GM12864 (cell line): ENCODE data around the gene BMP6.

Experiments used
- DNase-seq: peaks from one replicate; pipeline ENCODE4 v3.0.0-alpha.2; 2011; ENCODE audit warnings: low read depth
- H3K4me3 ChIP-seq: 2 replicates; pipeline ENCODE4 v1.5.1; 2011; ENCODE audit warnings: mild to moderate bottlenecking, low read depth, low read length, control low read depth
- TF ChIP-seq, protein P1 (sequence below): IDR thresholded peaks from 2 replicates; pipeline ENCODE4 v1.5.1; 2011; ENCODE audit warnings: low read depth, mild to moderate bottlenecking, moderate library complexity, low read length, control low read depth, inconsistent platforms; ENCODE audit errors: missing control alignments

Gene BMP6

DNA sequence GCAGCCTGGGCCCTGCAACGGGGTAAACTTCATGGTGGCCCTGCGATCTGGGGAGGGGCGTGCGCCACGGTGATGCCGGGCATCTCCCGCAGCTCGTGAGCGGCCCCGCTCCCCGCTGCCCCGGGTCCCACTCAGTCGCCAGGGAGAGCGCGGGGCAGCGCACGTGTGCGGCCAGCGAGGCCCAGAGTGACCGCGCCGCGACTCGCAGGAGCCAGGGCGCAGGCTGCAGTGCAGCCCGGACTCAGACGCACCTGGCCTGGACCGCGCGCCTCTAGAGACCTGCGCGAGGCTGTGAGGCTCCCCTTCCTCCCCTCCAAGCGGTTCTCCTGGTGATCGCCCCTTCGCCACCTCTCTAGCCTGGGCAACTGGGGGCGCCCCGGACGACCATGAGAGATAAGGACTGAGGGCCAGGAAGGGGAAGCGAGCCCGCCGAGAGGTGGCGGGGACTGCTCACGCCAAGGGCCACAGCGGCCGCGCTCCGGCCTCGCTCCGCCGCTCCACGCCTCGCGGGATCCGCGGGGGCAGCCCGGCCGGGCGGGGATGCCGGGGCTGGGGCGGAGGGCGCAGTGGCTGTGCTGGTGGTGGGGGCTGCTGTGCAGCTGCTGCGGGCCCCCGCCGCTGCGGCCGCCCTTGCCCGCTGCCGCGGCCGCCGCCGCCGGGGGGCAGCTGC lies 652 bp downstream of the BMP6 start:
- H3K4me3 ChIP-seq: peak overlapping the region; percentile 66
- DNase-seq: no peak
- TF ChIP-seq, protein P1, sequence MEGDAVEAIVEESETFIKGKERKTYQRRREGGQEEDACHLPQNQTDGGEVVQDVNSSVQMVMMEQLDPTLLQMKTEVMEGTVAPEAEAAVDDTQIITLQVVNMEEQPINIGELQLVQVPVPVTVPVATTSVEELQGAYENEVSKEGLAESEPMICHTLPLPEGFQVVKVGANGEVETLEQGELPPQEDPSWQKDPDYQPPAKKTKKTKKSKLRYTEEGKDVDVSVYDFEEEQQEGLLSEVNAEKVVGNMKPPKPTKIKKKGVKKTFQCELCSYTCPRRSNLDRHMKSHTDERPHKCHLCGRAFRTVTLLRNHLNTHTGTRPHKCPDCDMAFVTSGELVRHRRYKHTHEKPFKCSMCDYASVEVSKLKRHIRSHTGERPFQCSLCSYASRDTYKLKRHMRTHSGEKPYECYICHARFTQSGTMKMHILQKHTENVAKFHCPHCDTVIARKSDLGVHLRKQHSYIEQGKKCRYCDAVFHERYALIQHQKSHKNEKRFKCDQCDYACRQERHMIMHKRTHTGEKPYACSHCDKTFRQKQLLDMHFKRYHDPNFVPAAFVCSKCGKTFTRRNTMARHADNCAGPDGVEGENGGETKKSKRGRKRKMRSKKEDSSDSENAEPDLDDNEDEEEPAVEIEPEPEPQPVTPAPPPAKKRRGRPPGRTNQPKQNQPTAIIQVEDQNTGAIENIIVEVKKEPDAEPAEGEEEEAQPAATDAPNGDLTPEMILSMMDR: no peak

DNA sequence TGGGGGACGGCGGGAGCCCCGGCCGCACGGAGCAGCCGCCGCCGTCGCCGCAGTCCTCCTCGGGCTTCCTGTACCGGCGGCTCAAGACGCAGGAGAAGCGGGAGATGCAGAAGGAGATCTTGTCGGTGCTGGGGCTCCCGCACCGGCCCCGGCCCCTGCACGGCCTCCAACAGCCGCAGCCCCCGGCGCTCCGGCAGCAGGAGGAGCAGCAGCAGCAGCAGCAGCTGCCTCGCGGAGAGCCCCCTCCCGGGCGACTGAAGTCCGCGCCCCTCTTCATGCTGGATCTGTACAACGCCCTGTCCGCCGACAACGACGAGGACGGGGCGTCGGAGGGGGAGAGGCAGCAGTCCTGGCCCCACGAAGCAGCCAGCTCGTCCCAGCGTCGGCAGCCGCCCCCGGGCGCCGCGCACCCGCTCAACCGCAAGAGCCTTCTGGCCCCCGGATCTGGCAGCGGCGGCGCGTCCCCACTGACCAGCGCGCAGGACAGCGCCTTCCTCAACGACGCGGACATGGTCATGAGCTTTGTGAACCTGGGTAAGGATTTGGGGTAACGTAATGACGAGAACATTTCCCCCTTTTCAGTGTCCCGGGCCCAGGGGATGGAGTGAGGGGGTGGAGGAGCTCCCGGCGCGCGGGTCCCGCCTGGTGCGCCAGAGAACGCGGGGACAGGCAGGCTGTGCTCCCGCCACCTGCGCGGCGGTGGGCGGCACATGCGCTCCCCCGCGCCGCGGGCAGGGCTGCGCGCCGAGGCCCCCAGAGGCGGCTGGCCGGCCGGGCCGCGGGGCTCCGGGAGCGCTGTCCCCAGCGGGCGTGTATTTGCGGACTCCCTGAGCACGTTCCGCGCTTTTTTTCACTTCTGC lies 1.4 kb downstream of the BMP6 start:
- DNase-seq: no peak
- TF ChIP-seq, protein P1: no peak
- peak overlapping the region; percentile 66 for H3K4me3 ChIP-seq

DNA sequence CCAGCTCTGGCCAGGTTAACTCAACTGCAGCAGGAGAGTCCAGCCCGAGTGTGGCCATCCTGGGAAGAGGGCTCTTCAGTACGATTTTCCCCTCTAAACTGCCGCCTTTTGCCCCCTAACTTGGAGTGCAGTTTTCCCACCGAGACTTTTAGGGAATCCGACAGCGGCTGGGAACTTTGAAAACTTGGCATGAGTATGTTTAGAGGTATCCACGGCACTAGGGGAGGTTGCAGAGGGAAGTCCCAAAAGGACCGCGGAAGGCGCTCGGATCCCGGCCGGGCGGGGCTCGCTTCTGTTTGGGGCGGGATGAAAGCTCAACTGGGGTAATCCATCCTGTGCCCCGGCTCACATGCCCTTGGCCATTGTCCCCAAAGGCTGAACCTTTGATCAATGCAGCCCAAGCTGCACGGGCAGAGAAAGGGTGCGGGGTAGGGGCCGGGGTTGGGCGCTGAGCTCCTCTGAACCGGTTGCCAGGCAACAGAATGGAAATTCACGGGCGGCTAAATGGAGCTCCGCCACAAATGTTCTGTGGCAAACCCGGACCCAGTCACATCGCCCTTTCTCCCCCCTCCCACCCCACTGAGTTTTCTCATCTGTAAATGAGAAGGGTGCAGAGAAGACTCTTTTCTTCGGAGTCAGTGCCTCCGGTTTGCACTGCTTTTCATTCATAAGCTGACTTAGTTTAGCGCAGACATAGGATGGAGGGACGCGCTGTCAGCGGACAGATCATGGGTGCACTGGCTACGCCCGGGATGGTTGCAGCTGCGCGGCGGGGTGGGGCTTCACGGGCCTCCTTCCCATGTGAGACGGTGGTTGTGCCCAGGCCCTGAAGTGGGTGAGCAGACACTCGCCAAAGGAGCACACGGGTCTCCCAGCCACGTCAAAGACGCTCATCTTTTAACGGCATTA lies 2.3 kb downstream of the BMP6 start:
- H3K4me3 ChIP-seq: peak overlapping the region; percentile 66
- no peak for DNase-seq
- TF ChIP-seq, protein P1: no peak

DNA sequence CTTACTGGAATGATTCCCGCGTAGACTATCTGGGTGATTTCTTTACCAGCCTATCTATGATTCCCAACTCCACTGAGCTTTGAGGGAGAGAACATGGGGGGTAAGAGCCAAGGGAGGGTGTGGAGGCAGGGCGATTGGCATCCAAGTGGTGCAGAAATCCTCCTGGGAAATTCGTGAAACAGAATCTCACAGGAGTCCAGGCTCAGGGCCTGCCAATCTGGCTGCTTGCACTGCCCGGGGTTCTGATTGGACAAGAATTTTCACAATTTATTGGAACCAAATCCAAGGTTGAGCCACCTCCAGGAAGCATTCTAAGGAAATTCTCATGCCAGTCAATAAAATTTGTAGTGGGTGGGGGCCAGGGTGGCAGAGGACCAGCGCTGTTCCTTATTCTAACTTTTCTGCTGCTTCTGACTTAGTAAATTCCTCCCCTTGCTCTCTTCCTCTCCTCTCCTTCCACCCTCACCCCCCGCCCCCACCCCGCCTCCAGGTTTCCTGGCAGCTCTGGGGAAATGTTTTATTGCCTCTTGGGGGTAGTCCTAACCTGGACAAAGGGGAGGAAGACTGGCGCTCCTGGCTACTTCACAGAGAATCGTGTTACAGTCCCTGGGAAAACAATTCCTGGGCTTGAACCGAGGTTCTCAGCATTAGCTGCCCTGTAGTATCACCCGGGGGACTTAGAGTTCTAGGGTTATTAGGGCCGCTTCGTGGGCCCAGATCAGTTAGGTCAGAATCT lies 3.1 kb downstream of the BMP6 start:
- TF ChIP-seq, protein P1: no peak
- no peak for DNase-seq
- no peak overlapping the region for H3K4me3 ChIP-seq

DNA sequence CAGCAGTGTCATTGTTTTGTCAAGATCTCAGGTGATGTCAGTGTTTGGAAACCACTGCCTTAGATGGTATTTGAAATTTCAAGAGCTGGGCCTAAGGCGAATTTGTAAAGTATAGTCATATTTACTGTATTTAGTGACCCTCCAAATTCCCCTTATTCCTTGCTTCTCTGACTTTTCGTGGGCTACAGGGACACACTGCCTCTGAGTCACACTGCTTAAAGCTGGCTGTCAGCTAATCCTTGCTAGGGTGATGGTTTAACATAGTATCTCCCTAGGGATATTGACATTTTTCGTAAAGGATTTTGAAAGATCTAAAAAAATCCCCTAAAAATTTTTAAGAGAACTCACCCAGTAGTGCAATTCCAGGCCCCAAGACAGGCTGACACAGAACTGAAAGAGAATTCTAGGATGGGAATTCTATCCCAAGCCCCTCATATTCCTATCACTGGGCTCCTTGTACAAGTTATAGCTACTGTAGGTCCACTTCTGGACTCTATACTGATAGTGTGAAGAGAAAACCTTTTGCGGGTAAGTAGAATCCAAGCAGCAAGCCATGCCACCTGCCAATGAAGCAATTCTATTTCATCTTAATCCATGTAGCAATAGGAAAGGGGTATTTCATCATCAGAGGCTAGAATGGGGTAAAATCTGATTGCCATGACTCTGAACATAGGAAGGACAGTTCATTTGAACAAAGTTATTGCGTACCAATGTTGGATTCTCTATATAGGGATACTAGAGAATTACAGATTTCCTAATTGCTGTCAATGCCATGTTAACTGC lies 4.3 kb downstream of the BMP6 start:
- no peak overlapping the region for H3K4me3 ChIP-seq
- TF ChIP-seq, protein P1: no peak
- DNase-seq: no peak

DNA sequence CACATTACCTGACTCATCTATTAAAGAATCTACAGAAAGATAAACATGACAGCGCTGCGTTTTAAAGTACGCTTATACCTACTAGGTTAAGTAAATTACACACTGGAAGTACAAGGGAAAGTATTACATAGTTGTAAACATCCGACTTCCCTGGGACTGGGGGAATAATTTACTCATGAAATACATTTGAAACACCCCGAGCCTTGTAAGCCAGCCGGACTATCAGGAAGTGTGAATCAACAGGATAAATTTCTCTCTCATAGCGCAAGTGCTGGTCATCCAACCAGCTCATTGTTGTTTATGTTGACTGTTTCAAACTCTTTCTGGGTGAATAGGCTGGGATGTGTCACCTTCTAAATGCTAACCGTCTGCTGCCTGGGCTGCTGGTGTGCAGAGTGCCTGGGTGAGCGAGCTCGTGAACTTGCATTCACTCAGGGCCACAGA lies 4.9 kb downstream of the BMP6 start:
- no peak overlapping the region for H3K4me3 ChIP-seq
- no peak for DNase-seq
- TF ChIP-seq, protein P1: no peak
